Measurements from ENCODE around the gene CIC. TPM values are rescaled to one million over a fixed set of nuclear protein-coding genes. Genes with fewer than 3 reads are reported as not detected.

The CIC gene
- total and polyA plus RNA-seq, 2 experiments from 2014 or later: 18.1 to 55.5 TPM

DNA sequence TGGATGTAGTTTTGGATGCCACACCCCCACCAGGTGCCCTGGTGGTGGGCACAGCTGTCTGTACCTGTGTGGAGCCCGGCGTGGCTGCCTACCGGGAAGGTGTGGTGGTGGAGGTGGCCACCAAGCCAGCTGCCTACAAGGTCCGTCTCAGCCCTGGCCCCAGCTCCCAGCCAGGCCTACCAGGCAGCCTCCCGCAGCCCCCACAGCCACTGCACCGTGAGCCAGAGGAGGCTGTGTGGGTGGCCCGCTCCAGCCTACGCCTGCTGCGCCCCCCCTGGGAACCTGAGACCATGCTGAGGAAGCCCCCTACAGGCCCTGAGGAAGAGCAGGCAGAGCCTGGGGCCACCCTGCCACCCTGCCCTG lies 3.5 kb downstream of the CIC start:
- H3K27ac ChIP-seq: no peak overlapping the region
- no peaks in the 10 kb centered on the region for H3K36me3 ChIP-seq
- H3K9me3 ChIP-seq (ENCODE audit: low read depth): no peaks in the 10 kb centered on the region
- H3K4me1 ChIP-seq (ENCODE audit: low read depth): peaks cover 9% of the 10 kb centered on the region
- TF ChIP-seq, protein P1, sequence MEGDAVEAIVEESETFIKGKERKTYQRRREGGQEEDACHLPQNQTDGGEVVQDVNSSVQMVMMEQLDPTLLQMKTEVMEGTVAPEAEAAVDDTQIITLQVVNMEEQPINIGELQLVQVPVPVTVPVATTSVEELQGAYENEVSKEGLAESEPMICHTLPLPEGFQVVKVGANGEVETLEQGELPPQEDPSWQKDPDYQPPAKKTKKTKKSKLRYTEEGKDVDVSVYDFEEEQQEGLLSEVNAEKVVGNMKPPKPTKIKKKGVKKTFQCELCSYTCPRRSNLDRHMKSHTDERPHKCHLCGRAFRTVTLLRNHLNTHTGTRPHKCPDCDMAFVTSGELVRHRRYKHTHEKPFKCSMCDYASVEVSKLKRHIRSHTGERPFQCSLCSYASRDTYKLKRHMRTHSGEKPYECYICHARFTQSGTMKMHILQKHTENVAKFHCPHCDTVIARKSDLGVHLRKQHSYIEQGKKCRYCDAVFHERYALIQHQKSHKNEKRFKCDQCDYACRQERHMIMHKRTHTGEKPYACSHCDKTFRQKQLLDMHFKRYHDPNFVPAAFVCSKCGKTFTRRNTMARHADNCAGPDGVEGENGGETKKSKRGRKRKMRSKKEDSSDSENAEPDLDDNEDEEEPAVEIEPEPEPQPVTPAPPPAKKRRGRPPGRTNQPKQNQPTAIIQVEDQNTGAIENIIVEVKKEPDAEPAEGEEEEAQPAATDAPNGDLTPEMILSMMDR (IDR thresholded peaks at IDR 0.05; ENCODE audit: low read depth, low read length): no peak
- no peak overlapping the region for H3K4me3 ChIP-seq
- DNase-seq (ENCODE audit: low read depth in 1 of 2, low spot score in 1 of 2): no peak
- H3K27me3 ChIP-seq: no peaks in the 10 kb centered on the region

DNA sequence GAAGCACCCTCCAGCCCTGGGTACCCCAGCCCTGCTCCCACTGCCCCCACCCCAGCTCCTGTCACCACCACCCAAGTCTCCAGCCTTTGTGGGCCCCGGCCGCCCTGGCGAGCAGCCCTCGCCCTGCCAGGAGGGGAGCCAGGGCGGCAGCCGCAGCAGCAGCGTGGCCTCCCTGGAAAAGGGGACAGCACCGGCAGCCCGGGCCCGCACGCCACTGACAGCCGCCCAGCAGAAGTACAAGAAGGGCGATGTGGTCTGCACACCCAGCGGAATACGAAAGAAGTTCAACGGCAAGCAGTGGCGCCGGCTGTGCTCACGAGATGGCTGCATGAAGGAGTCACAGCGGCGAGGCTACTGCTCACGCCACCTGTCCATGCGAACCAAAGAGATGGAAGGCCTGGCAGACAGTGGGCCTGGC lies 3.9 kb downstream of the CIC start:
- no peaks in the 10 kb centered on the region for H3K36me3 ChIP-seq
- no peaks in the 10 kb centered on the region for H3K9me3 ChIP-seq (ENCODE audit: low read depth)
- TF ChIP-seq, protein P1 (IDR thresholded peaks at IDR 0.05; ENCODE audit: low read depth, low read length): no peak
- H3K27ac ChIP-seq: no peak overlapping the region
- no peak overlapping the region for H3K4me3 ChIP-seq
- no peak for DNase-seq (ENCODE audit: low read depth in 1 of 2, low spot score in 1 of 2)
- peaks cover 14% of the 10 kb centered on the region for H3K4me1 ChIP-seq (ENCODE audit: low read depth)
- no peaks in the 10 kb centered on the region for H3K27me3 ChIP-seq

DNA sequence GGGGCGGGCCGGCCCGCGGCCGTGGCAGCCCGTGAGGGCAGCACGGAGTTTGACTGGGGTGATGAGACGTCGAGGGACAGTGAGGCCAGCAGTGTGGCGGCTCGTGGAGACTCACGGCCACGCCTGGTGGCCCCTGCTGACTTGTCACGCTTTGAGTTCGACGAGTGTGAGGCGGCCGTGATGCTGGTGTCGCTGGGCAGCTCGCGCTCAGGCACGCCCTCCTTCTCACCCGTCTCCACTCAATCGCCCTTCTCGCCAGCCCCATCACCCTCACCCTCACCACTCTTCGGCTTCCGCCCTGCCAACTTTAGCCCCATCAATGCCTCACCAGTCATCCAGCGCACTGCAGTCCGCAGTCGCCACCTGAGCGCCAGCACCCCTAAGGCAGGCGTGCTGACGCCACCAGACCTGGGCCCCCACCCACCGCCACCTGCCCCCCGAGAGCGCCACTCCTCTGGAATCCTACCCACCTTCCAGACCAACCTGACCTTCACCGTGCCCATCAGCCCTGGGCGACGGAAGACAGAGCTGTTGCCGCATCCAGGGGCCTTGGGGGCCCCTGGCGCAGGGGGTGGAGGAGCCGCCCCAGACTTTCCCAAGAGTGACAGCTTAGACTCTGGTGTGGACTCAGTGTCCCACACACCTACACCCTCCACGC lies 4.5 kb downstream of the CIC start:
- peaks cover 19% of the 10 kb centered on the region for H3K4me1 ChIP-seq (ENCODE audit: low read depth)
- TF ChIP-seq, protein P1 (IDR thresholded peaks at IDR 0.05; ENCODE audit: low read depth, low read length): no peak
- H3K27ac ChIP-seq: no peak overlapping the region
- no peaks in the 10 kb centered on the region for H3K27me3 ChIP-seq
- no peaks in the 10 kb centered on the region for H3K36me3 ChIP-seq
- no peaks in the 10 kb centered on the region for H3K9me3 ChIP-seq (ENCODE audit: low read depth)
- DNase-seq (ENCODE audit: low read depth in 1 of 2, low spot score in 1 of 2): no peak
- no peak overlapping the region for H3K4me3 ChIP-seq

DNA sequence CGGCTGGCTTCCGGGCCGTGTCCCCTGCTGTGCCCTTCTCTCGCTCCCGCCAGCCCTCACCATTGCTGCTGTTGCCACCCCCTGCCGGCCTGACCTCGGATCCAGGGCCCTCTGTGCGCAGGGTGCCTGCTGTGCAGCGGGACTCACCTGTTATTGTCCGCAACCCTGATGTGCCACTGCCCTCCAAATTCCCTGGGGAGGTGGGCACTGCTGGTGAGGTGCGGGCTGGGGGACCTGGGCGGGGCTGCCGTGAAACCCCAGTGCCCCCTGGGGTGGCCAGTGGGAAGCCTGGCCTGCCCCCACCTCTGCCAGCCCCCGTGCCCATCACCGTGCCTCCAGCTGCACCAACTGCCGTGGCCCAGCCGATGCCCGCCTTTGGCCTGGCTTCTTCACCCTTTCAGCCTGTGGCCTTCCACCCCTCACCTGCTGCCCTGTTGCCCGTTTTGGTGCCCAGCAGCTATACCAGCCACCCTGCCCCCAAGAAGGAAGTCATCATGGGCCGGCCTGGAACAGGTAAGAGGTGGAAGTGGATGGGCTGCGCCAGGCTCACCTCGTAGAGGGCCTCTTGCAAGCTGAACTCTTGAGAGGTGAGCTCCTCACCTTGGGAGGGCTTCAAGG lies 5.1 kb downstream of the CIC start:
- H3K4me3 ChIP-seq: no peak overlapping the region
- H3K27me3 ChIP-seq: no peaks in the 10 kb centered on the region
- peaks cover 24% of the 10 kb centered on the region for H3K4me1 ChIP-seq (ENCODE audit: low read depth)
- DNase-seq (ENCODE audit: low read depth in 1 of 2, low spot score in 1 of 2): no peak
- H3K9me3 ChIP-seq (ENCODE audit: low read depth): no peaks in the 10 kb centered on the region
- no peaks in the 10 kb centered on the region for H3K36me3 ChIP-seq
- TF ChIP-seq, protein P1 (IDR thresholded peaks at IDR 0.05; ENCODE audit: low read depth, low read length): no peak
- no peak overlapping the region for H3K27ac ChIP-seq

DNA sequence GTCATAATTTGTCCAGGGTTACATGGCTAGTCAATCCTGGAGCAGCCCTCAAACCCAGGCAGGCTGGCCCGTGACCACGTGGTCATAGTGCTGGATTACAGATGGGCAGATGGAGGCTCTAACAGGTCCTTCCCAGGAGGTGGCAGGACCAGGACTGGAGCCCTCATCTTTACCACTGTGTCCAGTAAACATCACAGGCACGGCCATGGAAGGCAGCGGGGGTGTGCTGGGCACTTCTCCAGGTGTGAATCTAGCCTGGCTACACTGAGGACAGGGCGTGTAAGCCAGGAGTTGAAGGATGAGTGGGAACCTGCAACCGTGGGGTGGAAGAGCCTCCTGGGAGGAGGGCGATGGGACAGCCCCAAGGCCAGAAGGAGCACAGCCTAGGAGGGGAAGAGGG lies 6.1 kb downstream of the CIC start:
- Histone ChIP-seq H3K36me3 (no peaks in the 10 kb centered on the region), H3K27ac (no peak overlapping the region), H3K4me1 (ENCODE audit: low read depth) (peaks cover 23% of the 10 kb centered on the region), H3K9me3 (ENCODE audit: low read depth) (no peaks in the 10 kb centered on the region), H3K27me3 (no peaks in the 10 kb centered on the region), H3K4me3 (no peak overlapping the region)
- DNase-seq (ENCODE audit: low read depth in 1 of 2, low spot score in 1 of 2): no peak
- TF ChIP-seq, protein P1 (IDR thresholded peaks at IDR 0.05; ENCODE audit: low read depth, low read length): no peak
